HG03135 (cell line): ENCODE results near the gene HPS4.
"Not testable (repeated sequence)": the region's sequence is repeated elsewhere in the genome, so short reads cannot be mapped to it uniquely, and the experiment has no call there.

Experiments used
- ATAC-seq: cut with Tn5 transposase; IDR thresholded peaks from one replicate; pipeline ENCODE4 v1.9.1; 2021; ENCODE audit warnings: mild to moderate bottlenecking, moderate library complexity; ENCODE audit not compliant: unreplicated experiment

The HPS4 gene

GRCh38 chr22:26483439-26484359 lies at the start of gene HPS4, which contains the start of gene SRRD:
HPS4 (minus strand) TSS chr22:26483783; CDS start chr22:26481762, 2,021 bp downstream.
SRRD (plus strand) TSS chr22:26483877; CDS start chr22:26483891, 14 bp downstream.
- peak; percentile 58 for ATAC-seq

GRCh38 chr22:26529345-26529744 lies 45.8 kb upstream of the HPS4 start:
- ATAC-seq, result no peak

GRCh38 chr22:26528518-26528917 lies 44.9 kb upstream of the HPS4 start:
- ATAC-seq, result not testable (repeated sequence)

GRCh38 chr22:26527574-26528465 lies 44.2 kb upstream of the HPS4 start:
- no peak for ATAC-seq

- no peak for ATAC-seq
These were observed 43.6 kb upstream of the HPS4 start for GRCh38 chr22:26527167-26527566.

GRCh38 chr22:26525946-26526564 lies 42.5 kb upstream of the HPS4 start:
- ATAC-seq, result no peak

- no peak for ATAC-seq
These were observed 41.3 kb upstream of the HPS4 start for GRCh38 chr22:26524870-26525269.

- ATAC-seq, result no peak
These were observed 39.0 kb upstream of the HPS4 start for GRCh38 chr22:26522592-26522991.

- ATAC-seq, result no peak
These were observed 38.4 kb upstream of the HPS4 start for GRCh38 chr22:26522012-26522411.

- no peak for ATAC-seq
These were observed 33.8 kb upstream of the HPS4 start for GRCh38 chr22:26517429-26517828.

GRCh38 chr22:26516503-26516902 lies 32.9 kb upstream of the HPS4 start:
- no peak for ATAC-seq

GRCh38 chr22:26515931-26516330 lies 32.3 kb upstream of the HPS4 start:
- ATAC-seq, result no peak

- no peak for ATAC-seq
These were observed 31.0 kb upstream of the HPS4 start for GRCh38 chr22:26514419-26515161.

GRCh38 chr22:26513838-26514237 lies 30.3 kb upstream of the HPS4 start:
- ATAC-seq, result no peak

- peak; percentile 92 for ATAC-seq
These were observed 28.7 kb upstream of the HPS4 start, which contains the start of gene TFIP11 for GRCh38 chr22:26512149-26512793. TFIP11 (minus strand) TSS chr22:26512473; CDS start chr22:26510272, 2,201 bp downstream.

- no peak for ATAC-seq
These were observed 24.6 kb upstream of the HPS4 start for GRCh38 chr22:26508148-26508547.

- no peak for ATAC-seq
These were observed 20.2 kb upstream of the HPS4 start for GRCh38 chr22:26503758-26504157.

GRCh38 chr22:26502688-26503561 lies 19.3 kb upstream of the HPS4 start:
- ATAC-seq, result no peak

- no peak for ATAC-seq
These were observed 18.4 kb upstream of the HPS4 start for GRCh38 chr22:26501996-26502395.
